K562 (cell line): ENCODE data around the gene RPL10A. TPM values are rescaled to one million over a fixed set of nuclear protein-coding genes. Genes with fewer than 3 reads are reported as not detected.
A peak's percentile ranks its signal among the peaks of the same experiment; 100 is the strongest.

ENCODE experiments used
- BDP1 ChIP-seq: IDR thresholded peaks from 3 replicates; pipeline ENCODE4 v1.6.1; 2011; ENCODE audit not compliant: insufficient read length, insufficient read depth
- ETV1 ChIP-seq: fragments of 450-650 bp; conservative IDR thresholded peaks from 2 replicates; pipeline ENCODE4 v1.6.1; 2016; ENCODE audit warnings: missing genetic modification characterization, control low read depth, low read depth, missing compliant biosample characterization
- GTF2A2 ChIP-seq: IDR thresholded peaks from 2 replicates; pipeline ENCODE4 v1.6.1; 2016; ENCODE audit warnings: mild to moderate bottlenecking, missing genetic modification characterization, missing compliant biosample characterization
- POLR2B ChIP-seq: fragments of 450-650 bp; IDR thresholded peaks from 2 replicates; pipeline ENCODE4 v1.6.1; 2018; ENCODE audit warnings: low read depth; ENCODE audit not compliant: partially characterized antibody
- RUNX1 ChIP-seq: sonication (generic); IDR thresholded peaks from 2 replicates; pipeline ENCODE4 v1.6.1; 2016; ENCODE audit warnings: antibody characterized with exemption, low read depth
- SMAD4 ChIP-seq: fragments of 250-450 bp; sonication (Bioruptor Pico); conservative IDR thresholded peaks from 2 replicates; pipeline ENCODE4 v1.8.0; 2021; ENCODE audit warnings: inconsistent platforms, mild to moderate bottlenecking, moderate library complexity
- SMARCB1 ChIP-seq: IDR thresholded peaks from 2 replicates; pipeline ENCODE4 v1.6.1; 2011; ENCODE audit warnings: improper control_type of control experiment, low read depth; ENCODE audit not compliant: insufficient read length
- ZNF274 ChIP-seq: IDR thresholded peaks from 2 replicates; pipeline ENCODE4 v1.6.1; 2011; ENCODE audit warnings: low read depth, mild to moderate bottlenecking, low read length, moderate library complexity, borderline replicate concordance
- polyA plus RNA-seq, 8 experiments: library from polyadenylated mRNA; depleted of rRNA in 4 of 8; stranded (reverse) in 5 of 8; unstranded in 3 of 8; fragments of >200 nt; fragmentation: Nextera tagmentation in 2 of 8; fragmentation: Illumina TruSeq in 1 of 8; extraction: Ambion mirVana in 2 of 8; extraction: Trizol in 1 of 8; gene quantifications; 2 replicates each; pipeline versions ENCODE4 v1.2.1 to v1.2.3, GENCODE V29; 2011 to 2014; ENCODE audit warnings: inconsistent platforms in 1 of 8, missing spikeins in 1 of 8
- total RNA-seq, 7 experiments: library from RNA; depleted of rRNA in 6 of 7; stranded (reverse); fragments of >200 nt in 6 of 7; fragmentation: Illumina TruSeq in 2 of 7; extraction: Trizol in 2 of 7; gene quantifications; 2 replicates each; pipeline versions ENCODE4 v1.2.1 to v1.2.3, GENCODE V29; 2011 to 2021; ENCODE audit warnings: low replicate concordance in 1 of 7
- TF ChIP-seq, protein P1 (sequence below), 2 experiments: fragments of 450-650 bp in 1 of 2; IDR thresholded peaks; 2 replicates each; pipeline ENCODE4 v1.6.1; 2011 to 2017; ENCODE audit warnings: low read depth in 2 of 2, antibody characterized with exemption in 1 of 2, borderline replicate concordance in 1 of 2, low read length in 1 of 2, mild to moderate bottlenecking in 1 of 2, mixed read lengths in 1 of 2; ENCODE audit not compliant: control insufficient read depth in 1 of 2
- TF ChIP-seq, protein P2 (sequence below): IDR thresholded peaks from 2 replicates; pipeline ENCODE4 v1.6.1; 2012; ENCODE audit warnings: low read depth, low read length, improper control_type of control experiment, borderline replicate concordance
- TF ChIP-seq, protein P3 (sequence below): sonication (generic); formaldehyde crosslinking; IDR thresholded peaks from 2 replicates; pipeline ENCODE4 v1.9.0; 2022; ENCODE audit warnings: mild to moderate bottlenecking, missing genetic modification reagents
- TF ChIP-seq, protein P4 (sequence below), 2 experiments: fragments of 250-450 bp in 1 of 2; fragments of 450-650 bp in 1 of 2; sonication (Bioruptor Pico) in 1 of 2; IDR thresholded peaks; 2 replicates each; pipeline versions ENCODE4 v1.6.1 to v1.8.0; 2016 to 2021; ENCODE audit warnings: mild to moderate bottlenecking in 2 of 2, moderate library complexity in 2 of 2, missing compliant biosample characterization in 1 of 2, missing genetic modification characterization in 1 of 2
- TF ChIP-seq, protein P5 (sequence below): fragments of 200-800 bp; sonication (Bioruptor generic); IDR thresholded peaks from 2 replicates; pipeline ENCODE4 v1.6.1; 2017; ENCODE audit warnings: missing genetic modification characterization, missing compliant biosample characterization
- TF ChIP-seq, protein P6 (sequence below): fragments of 250-450 bp; sonication (Bioruptor Pico); IDR thresholded peaks from 2 replicates; pipeline ENCODE4 v1.5.1; 2021; ENCODE audit warnings: mild to moderate bottlenecking

Gene RPL10A
- total and polyA plus RNA-seq, 9 of the 15 experiments (the other 6 are each of a cell fraction or from before 2014, with no cell fraction given) = 1,589 to 3,237 (median 2,116) TPM

DNA sequence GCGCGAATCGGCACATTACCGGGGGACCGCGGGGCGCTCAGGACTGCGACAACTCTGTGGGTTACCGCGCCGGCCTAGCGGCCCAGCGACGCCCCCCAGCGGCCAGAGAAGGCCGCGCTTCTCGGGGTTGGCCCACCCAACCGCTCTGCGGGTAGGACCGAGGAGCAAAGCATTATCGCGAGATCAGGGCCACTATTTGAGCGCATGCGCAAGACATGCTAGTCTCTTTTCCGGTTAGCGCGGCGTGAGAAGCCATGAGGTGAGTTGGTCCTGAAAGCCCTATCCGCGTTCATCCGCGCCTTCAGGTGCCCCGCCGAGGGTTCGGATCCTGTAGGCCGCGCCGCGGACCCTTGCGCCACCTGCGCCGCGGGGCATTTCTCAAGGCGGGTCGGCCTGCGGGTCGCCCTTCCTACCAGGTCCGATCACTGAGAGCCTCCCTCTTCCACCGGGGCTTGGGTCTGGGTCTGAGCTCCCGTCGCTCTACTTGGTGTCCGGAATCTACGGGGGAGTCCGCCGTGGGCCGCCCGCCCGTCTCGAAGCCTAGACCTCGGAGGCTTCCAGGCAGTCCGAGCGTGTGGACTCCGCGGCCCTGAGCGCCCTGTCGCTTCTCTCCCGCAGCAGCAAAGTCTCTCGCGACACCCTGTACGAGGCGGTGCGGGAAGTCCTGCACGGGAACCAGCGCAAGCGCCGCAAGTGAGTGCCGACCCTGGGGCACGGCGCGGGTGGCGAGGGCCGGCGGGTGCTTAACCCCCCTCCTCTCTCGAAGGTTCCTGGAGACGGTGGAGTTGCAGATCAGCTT, at the start of gene RPL10A (continued):
- no peak for TF ChIP-seq SMARCB1
- TF ChIP-seq ZNF274 = no peak
- TF ChIP-seq, protein P1, sequence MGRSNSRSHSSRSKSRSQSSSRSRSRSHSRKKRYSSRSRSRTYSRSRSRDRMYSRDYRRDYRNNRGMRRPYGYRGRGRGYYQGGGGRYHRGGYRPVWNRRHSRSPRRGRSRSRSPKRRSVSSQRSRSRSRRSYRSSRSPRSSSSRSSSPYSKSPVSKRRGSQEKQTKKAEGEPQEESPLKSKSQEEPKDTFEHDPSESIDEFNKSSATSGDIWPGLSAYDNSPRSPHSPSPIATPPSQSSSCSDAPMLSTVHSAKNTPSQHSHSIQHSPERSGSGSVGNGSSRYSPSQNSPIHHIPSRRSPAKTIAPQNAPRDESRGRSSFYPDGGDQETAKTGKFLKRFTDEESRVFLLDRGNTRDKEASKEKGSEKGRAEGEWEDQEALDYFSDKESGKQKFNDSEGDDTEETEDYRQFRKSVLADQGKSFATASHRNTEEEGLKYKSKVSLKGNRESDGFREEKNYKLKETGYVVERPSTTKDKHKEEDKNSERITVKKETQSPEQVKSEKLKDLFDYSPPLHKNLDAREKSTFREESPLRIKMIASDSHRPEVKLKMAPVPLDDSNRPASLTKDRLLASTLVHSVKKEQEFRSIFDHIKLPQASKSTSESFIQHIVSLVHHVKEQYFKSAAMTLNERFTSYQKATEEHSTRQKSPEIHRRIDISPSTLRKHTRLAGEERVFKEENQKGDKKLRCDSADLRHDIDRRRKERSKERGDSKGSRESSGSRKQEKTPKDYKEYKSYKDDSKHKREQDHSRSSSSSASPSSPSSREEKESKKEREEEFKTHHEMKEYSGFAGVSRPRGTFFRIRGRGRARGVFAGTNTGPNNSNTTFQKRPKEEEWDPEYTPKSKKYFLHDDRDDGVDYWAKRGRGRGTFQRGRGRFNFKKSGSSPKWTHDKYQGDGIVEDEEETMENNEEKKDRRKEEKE (IDR thresholded peaks at IDR 0.05; ENCODE audit: borderline replicate concordance in 1 of 2, control insufficient read depth in 1 of 2, low read depth in 2 of 2, low read length in 1 of 2) = no peak
- TF ChIP-seq SMAD4 (CRISPR knock-in tag) = peak; percentile 61
- peak; percentile 94 for TF ChIP-seq GTF2A2 (tag)
- TF ChIP-seq, protein P2, sequence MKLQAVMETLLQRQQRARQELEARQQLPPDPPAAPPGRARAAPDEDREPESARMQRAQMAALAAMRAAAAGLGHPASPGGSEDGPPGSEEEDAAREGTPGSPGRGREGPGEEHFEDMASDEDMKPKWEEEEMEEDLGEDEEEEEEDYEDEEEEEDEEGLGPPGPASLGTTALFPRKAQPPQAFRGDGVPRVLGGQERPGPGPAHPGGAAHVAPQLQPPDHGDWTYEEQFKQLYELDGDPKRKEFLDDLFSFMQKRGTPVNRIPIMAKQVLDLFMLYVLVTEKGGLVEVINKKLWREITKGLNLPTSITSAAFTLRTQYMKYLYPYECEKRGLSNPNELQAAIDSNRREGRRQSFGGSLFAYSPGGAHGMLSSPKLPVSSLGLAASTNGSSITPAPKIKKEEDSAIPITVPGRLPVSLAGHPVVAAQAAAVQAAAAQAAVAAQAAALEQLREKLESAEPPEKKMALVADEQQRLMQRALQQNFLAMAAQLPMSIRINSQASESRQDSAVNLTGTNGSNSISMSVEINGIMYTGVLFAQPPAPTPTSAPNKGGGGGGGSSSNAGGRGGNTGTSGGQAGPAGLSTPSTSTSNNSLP = no peak
- TF ChIP-seq, protein P3, sequence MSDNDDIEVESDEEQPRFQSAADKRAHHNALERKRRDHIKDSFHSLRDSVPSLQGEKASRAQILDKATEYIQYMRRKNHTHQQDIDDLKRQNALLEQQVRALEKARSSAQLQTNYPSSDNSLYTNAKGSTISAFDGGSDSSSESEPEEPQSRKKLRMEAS = peak; percentile 98
- peak; percentile 85 for TF ChIP-seq ETV1 (tag)
- TF ChIP-seq RUNX1 = 0 out of 2 replicates have a peak, but pooled peaks have one; percentile 22
- peak; percentile 99 for TF ChIP-seq POLR2B
- TF ChIP-seq BDP1 = no peak
- TF ChIP-seq, protein P4, sequence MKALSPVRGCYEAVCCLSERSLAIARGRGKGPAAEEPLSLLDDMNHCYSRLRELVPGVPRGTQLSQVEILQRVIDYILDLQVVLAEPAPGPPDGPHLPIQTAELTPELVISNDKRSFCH (CRISPR knock-in tag; IDR thresholded peaks at IDR 0.05) = no peak
- TF ChIP-seq, protein P4 (tag; IDR thresholded peaks at IDR 0.05) = peak; percentile 73; the same call in 1 of the 2 replicates
- TF ChIP-seq, protein P5, sequence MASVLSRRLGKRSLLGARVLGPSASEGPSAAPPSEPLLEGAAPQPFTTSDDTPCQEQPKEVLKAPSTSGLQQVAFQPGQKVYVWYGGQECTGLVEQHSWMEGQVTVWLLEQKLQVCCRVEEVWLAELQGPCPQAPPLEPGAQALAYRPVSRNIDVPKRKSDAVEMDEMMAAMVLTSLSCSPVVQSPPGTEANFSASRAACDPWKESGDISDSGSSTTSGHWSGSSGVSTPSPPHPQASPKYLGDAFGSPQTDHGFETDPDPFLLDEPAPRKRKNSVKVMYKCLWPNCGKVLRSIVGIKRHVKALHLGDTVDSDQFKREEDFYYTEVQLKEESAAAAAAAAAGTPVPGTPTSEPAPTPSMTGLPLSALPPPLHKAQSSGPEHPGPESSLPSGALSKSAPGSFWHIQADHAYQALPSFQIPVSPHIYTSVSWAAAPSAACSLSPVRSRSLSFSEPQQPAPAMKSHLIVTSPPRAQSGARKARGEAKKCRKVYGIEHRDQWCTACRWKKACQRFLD (CRISPR knock-in tag) = peak; percentile 90
- TF ChIP-seq, protein P6, sequence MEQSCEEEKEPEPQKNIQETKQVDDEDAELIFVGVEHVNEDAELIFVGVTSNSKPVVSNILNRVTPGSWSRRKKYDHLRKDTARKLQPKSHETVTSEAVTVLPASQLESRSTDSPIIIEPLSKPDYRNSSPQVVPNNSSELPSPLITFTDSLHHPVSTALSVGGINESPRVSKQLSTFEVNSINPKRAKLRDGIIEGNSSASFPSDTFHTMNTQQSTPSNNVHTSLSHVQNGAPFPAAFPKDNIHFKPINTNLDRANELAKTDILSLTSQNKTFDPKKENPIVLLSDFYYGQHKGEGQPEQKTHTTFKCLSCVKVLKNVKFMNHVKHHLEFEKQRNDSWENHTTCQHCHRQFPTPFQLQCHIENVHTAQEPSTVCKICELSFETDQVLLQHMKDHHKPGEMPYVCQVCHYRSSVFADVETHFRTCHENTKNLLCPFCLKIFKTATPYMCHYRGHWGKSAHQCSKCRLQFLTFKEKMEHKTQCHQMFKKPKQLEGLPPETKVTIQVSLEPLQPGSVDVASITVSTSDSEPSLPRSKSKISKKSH (CRISPR knock-in tag) = no peak
